Ammon's horn (tissue), 1 donor: Measurements from ENCODE around the gene SLC2A1.
A peak's percentile ranks its signal among the peaks of the same experiment; 100 is the strongest.

Experiments used
- DNase-seq: peaks from one replicate; pipeline ENCODE4 v3.0.0-alpha.2; 2016; ENCODE audit warnings: low spot score

Gene SLC2A1

DNA sequence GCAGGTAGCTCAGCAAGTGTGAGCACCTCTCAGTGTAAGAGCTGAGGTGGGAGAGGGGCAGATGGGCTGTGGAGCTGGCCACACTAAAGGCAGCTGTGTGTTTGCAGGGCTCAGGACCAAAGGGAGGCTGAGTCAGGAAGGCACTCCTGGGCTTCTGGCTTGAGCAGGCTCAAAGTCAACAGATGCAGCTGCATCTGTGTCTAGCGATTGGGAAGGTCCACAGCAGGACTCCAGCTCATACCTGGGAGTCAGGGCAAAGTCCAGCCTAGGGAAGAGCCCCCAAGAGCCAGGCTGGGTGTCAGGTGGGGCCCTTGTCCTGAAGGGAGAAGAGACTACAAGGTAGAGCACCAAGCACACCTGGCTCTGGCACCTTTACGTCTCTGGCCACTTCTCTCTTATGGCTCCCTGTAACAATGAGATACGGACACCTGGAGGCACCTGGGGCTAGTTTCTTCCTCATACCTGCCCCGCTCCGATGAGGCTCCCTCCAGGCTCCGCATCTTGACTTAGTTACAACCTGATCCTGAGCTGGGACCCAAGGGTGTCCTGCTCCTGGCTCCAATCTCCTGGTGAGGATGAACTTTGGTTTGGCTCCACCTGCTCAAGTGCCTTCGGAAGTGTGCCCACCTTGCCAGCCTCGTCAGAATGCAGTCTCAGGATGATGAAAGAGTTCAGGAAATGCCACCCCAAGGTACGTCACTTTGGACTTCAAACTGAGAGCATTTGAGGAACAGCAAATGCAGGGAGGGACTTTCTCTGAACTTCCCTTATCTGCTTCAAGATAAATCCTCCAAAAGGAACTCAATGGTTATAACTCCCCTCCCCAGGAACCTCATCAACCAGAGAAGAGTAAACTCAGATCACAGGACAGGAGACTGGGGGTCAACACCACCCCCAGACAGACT lies 21.5 kb upstream of the SLC2A1 start:
- DNase-seq = no peak

GRCh38 chr1:42979036-42979430 lies 20.4 kb upstream of the SLC2A1 start:
- DNase-seq = no peak

DNA sequence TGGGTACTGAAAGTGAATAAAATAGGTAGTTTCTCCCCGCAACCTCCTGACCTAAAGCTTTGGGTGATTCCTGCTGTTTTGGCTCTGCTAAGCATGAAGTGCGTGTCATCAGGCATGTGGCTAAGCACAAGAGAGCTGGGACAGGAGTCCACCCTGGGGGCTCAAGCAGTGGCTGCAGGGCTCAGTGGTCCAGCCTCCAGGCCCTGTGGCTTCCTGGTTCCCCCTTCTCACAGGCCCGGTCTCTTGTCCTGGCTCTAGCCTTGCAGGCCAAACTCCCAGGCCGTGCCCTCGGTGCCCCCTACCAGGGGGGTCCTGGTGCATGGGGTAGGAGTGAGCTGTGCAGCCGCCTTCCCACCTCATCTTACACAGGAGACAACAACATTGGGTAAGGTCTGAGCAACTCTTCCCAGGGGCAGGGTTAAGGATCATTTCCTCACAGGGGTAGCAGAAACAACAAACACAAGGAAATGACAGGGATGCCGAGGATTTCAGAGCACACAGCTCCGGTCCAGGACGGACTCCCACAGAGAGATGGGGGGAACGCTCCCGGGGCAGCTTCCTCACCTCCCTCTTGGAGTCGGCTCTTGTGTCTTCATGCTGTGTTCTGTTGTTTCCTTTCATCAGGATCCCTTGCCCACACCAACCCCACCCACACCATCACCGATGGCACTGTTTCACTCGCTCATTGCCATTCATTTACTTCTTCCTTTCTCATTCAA lies 19.8 kb upstream of the SLC2A1 start:
- DNase-seq = no peak

- no peak for DNase-seq
Measured at GRCh38 chr1:42977653-42978052, 19.0 kb upstream of the SLC2A1 start.

DNA sequence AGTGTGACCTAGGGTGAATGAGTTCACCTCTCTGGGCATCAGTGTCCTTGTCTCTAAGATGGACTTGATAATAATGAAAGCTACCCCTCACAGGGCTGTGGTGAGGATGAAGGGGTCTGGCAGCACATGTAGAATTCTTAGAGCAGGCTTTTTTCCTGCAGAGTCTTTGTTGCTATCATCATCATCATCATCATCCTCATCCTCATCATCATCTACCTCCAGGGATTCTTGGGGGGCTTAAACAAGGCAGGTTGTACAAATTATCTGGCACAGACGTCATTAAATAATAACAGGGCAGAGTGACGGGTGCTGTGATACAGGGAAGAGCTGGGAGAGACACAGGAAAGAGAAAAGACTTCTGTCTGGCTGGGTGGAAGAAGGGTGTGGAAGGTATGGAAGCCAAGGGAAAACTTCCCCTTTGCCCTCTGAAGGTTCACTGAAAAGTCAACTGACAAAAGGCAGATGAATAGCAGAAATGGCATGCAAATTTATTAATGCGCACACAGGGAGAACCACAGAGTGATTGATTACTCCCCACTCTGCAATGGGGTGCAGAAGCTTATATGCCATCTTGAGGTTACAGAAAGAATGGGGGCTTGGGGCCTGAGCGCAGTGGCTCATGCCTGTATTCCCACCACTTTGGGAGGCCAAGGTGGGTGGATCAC lies 17.0 kb upstream of the SLC2A1 start:
- no peak for DNase-seq

DNA sequence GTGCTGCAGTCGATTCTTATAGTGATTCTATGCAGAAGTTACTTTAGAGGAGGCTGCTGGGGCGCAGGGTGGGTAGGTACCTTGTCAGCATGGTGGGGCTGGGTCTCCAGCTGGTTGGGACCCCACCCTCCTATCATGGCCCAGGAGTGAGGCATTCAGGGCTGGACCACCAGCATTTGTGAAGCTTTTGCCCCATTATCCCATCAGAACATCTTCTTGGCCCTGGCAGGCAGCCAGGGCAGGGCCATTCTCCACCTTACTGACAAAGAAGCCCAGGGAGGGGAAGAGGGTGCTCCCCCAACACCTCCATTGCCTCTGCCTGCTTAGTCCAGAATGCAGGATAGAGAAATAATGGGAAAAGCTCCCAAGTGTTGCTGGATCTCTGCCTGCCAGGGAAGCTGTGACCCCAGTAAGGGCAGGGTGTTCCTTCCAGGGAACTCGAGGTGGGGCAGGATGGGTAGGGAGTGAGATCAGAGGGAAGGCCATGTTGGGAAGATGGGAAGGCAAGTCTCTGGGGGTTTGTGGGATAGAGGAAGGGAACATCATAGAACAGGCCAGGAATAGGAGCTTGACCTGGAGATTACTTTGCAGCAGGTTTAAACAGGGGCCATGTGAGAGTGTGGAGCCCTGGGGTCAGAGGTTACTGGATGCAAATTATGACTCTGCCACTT lies 16.2 kb upstream of the SLC2A1 start:
- no peak for DNase-seq

GRCh38 chr1:42973799-42974198 lies 15.1 kb upstream of the SLC2A1 start:
- DNase-seq = no peak

- DNase-seq = no peak
Measured at GRCh38 chr1:42973286-42973685, 14.6 kb upstream of the SLC2A1 start.

DNA sequence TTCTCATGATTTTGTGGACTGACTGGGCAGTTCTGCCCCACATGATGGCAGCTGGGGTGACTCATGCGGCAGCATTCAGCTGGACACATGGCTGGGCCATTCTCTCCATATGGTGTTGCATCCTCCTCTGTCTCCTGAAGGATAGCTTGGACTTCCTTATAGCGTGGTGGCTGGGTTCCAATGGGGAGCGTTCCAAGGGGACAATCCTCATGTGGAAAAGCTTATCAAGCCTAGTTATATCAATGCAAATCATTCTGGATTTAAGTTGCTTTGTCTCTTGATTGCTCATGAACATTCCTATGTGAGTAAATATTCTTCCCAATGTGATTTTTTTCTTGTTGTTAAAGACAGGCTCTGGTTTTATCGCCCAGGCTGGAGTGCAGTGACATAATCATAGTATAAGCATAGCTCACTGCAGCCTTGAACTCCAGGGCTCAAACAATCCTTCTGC lies 13.2 kb upstream of the SLC2A1 start:
- DNase-seq = no peak

GRCh38 chr1:42970143-42970542 lies 11.5 kb upstream of the SLC2A1 start:
- DNase-seq = no peak

- no peak for DNase-seq
Measured at GRCh38 chr1:42968654-42969053, 10.0 kb upstream of the SLC2A1 start.

DNA sequence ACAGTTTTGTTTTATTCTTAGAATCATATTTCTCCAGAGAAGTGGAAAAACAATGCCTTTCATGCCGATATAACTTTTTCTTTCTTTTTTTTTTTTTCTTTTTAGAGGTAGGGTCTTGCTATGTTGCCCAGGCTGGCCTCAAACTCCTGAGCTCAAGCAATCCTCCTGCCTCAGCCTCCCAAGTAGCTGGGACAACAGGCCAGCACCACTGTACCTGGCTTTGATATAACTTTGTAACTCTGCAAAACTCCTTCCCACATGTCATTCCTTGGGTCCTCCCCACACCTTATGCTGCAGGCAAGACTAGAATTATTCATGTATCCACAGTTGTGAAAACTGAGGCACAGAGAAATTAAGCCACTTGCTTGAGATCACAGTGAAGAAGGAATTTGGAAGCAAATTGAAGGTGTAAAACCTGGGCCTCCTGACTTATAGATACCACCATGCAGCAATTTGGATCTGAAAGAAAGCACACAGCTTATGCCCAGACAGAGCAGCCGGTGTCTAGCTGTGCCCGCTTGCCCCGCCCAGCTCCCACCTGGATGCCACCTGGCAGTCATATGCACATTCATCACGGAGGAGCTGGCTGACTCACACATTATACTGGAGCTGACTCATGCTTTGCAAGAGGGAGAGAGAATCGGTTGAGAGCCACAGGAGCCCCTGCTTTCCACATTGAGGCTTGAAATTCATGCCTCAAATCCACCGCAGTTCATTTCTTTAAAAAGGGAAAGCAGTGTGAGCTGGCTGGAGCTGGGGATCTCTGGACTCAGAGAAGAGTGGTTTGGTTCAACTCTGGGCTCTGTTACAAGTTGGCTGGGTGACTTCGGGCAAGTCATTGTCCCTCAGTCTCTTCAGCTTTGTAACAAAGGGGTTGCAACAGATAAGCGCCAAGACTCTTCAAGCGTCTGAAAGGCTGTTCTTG lies 8.3 kb upstream of the SLC2A1 start:
- no peak for DNase-seq

DNA sequence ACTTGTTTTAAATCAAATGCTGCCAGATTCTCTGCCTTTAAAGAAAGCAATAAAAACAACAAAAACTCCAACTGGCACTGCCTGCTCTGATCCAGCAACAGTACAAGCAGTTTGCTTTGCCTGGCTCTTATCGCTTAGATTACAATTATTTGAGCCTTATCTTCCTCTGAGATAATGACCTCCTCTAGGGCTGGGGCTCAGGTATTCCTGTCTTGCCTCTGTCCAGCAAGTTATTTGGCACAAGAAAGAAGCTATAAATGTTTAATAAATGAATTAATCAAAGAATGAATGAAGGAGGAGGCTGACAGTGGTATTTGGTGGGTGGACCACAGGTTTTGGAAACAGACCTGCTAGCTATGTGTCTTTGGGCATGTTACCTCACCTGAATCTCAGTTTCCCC lies 6.7 kb upstream of the SLC2A1 start:
- DNase-seq = no peak

GRCh38 chr1:42964044-42964812 lies 5.6 kb upstream of the SLC2A1 start:
- DNase-seq = no peak

DNA sequence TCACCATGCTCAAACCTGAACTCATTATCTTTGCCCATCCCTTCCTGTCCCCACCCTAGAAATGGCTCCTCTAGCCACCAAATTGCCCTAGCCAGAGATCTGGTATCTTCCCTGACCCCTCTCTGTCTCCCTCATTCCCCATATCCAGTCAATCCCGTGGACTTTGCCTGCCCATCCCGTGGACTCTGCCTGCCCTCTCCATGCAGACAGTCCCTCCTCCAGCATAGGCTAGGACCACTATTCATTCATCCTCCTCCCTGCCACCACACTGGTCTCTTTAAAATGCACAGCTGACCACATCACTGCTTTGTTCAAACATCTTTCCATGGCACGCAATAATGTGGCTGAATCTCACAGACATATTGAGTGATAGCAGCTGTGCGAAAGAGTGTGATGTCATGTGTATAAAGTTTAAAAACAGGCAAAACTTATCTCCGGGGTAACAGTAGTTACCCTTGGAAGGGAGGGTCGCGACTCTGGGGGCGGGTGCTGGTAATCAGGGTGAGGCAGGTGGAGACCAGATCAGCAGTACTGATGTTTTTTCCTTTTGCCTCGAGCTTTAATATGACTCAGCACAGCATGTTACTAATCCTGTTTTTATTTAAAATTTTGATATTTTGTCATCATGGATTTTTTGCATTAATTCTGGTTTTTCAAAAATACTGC lies 4.8 kb upstream of the SLC2A1 start:
- DNase-seq = no peak

- DNase-seq = no peak
Measured at GRCh38 chr1:42962641-42963377, 4.1 kb upstream of the SLC2A1 start.

DNA sequence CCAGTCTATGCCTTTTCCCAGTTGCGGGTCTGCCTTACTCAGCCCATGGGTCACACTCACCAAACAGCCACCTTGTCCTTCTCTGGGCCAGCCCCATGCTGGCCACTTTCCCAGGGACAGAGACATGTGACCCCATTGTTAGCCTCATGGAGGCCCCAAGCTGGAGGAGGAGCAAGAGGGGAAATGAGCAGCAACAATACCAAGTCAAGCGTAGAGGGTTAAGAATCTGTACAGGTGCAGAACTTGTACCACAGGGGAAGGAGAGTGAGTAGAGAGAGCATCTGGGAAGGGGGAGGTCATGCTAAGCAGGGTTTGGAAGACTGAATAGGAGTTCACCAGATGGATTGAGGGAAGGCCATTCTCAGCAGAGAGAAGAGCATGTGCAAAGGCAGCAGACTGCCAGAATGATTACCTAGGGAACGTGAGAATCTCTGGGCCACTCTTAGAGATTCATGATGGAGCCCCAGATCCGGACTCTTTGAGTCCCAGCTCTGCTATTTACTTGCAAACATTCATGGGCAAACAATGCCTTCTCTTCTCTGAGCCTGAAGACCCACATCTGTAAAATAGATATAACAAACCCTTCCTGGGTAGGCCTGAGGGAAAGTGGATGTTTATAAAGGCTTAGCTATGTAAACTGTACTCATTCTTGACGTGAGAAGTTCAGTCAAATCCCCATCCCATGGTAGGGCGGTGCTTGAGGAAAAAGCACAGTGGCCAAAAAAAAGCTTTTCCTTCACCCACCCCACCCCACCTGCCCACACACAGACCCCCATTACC lies 2.8 kb upstream of the SLC2A1 start:
- DNase-seq = peak; percentile 80
